ENCODE results near the gene BCAS3. TPM values are rescaled to one million over a fixed set of nuclear protein-coding genes. Genes with fewer than 3 reads are reported as not detected.
"Not testable (repeated sequence)": the region's sequence is repeated elsewhere in the genome, so short reads cannot be mapped to it uniquely, and the experiment has no call there.

The BCAS3 gene
- total RNA-seq, 1 donor from 2014 or later: 12.5 TPM

DNA sequence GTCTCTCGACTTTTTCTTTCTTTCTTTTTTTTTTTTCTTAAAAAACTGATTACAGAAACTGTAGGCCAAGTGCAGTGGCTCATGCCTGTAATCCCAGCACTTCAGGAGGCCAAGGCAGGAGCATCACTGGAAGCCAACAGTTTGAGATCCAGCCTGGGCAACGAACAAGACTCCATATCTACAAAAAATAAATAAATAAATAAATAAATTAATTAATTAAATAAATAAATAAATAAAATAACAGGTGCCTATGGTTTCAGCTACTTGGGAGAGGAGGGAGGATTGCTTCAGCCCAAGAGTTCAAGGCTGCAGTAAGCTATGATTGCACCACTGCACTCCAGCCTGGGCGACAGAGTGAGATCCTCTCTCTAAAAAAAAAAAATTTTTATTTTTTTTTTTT lies 679.4 kb downstream of the BCAS3 start:
- intact Hi-C loops (cut with micrococcal nuclease): not testable (repeated sequence)

DNA sequence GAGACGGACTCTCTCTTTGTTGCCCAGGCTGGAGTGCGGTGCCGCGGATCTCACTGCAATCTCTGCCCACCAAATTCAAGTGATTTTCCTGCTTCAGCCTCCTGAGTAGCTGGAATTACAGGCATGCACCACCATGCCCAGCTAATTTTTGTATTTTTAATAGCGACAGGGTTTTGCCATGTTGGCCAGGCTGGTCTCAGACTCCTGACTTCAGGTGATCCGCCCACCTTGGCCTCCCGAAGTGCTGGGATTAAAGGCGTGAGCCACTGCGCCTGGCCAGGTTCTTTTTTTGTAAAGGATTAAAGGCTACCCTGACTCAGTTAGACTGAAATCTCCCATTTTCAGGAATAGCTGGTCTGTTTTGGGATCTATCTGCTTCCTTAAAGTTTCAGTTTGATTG lies 681.9 kb downstream of the BCAS3 start:
- intact Hi-C loops (cut with micrococcal nuclease): loop anchor here (1.0 kb wide), 1 partner anchor 357 kb away; no protein-coding TSS in a partner anchor

- intact Hi-C loops (cut with micrococcal nuclease): no loop called here
These were observed 682.8 kb downstream of the BCAS3 start for GRCh38 chr17:61360318-61360943.

DNA sequence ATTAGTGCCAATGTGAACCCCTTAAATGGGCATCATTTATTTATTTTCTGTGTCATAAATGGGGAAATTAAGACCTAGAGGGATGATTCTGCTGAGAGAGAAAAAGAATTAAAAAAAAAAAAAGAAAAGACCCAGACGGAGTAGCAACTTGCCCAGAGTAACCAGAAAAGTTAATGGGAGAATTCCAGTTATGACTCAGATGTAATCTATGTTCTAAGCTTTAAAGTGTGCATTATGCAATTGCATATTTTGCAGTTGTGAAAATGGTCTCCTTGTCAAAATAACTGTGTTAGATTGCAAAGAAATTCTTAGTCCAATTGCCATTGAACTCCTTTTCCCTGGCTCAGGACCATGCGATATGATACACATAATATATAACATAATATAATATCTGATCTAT lies 683.4 kb downstream of the BCAS3 start:
- intact Hi-C loops (cut with micrococcal nuclease): no loop called here

DNA sequence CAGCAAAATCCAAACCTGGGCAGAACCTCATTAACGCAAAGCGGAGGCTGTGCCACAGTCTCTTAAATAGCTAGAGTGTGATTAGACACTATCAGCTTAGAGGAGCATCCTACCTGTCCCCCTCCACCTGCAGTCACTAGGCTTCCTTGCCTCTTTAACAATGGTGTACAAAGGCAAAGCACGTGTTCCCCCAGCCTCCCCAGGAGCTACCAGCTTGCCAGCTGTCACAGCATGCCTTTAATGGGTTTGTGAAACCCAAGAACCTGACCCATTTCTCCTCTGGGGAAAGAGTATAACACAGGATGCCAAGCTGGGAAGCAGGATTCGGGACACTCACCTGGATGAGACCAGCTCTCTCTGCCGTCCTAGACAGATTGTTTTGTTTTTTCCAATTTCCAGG lies 684.7 kb downstream of the BCAS3 start:
- intact Hi-C loops (cut with micrococcal nuclease): no loop called here

- intact Hi-C loops (cut with micrococcal nuclease): no loop called here
These were observed 685.4 kb downstream of the BCAS3 start for GRCh38 chr17:61362852-61363600.

DNA sequence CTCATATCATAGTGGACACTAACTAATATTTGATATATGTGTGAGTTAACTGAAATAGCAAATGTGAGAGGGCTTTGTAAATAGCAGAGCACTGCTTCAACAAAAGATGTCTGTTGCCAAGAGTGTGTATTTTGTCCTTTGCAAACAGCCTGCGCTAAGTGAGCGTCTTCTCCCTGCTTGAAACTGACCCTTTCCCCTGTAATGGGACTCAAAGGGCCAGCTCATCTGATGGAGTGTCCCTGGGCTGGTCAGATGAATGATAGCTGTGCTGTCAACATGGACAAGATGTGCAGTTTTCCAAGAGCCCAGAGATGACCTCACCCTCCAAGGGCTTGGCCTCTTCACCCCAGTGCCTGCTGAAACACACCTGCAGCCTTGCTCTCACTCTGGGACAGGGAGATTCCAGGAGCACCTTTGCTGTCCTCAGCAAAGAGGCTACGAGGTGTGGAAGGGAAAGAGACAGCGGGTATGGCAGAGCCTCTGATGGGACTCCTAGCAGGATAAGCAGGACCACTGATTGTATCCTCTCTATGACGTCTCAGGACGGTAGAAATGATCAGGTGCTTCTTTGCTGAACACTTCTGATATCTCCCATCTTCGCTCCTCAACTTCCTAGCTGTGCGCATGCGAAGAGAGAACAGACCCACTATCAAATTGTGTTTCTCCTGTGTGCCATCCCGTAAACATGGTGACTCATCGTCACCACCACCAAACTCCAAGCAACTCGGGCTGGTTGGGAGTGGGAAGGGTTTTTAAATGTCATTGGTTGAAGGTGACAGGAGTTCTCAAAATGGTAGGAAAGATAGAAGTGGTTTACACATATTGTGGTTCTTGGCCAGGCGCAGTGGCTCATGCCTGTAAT lies 686.2 kb downstream of the BCAS3 start:
- intact Hi-C loops (cut with micrococcal nuclease): no loop called here

DNA sequence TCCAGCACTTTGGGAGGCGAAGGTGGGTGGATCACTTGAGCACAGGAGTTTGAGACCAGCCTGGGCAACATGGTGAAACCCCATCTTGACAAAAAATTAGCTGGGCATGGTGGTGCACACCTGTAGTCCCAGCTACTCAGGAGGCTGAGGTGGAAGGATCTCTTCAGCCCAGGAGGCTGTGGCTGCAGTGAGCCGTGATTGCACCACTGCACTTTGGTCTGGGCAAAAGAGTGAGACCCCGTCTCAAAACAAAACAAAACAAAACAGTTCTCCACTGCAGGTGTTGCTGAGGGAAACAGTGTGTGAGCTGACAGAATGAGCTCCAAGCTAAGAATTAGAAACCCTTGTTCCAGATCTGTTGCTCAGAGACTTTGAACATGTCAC lies 686.8 kb downstream of the BCAS3 start:
- intact Hi-C loops (cut with micrococcal nuclease): no loop called here

GRCh38 chr17:61366076-61366714 lies 688.5 kb downstream of the BCAS3 start:
- intact Hi-C loops (cut with micrococcal nuclease): no loop called here

DNA sequence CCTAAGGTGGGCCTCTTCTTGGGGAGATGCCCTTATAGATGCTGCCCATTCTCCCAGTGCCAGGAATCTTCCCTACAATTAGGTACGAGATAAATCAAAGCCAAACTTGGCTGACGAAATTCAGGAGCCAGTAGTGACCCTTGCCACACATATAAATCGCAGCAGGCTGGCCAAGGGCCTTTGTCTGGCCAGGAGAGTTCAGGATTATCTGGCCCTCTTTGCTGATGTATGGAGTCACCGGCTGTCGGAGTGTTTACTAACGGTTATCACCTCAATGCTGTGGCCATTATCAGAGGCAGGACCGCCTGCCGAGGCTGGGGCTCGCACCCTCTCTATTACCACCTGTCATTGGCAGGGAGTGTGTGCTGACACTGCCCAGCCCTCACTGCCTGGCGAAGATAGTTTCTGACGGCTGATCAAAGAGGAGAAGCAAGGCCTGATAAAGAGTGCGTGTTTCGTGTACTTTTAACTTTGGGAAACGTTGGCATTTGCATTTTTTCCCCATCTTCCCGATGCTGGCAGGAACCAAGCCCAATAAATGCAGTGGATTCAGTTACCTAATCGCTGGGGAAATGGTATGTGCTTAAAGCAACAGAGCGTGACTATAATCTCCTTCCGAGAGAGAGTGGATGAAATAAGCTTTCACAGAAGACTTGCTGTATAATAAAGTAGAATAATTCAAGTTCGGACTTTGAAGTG lies 689.2 kb downstream of the BCAS3 start:
- intact Hi-C loops (cut with micrococcal nuclease): no loop called here

DNA sequence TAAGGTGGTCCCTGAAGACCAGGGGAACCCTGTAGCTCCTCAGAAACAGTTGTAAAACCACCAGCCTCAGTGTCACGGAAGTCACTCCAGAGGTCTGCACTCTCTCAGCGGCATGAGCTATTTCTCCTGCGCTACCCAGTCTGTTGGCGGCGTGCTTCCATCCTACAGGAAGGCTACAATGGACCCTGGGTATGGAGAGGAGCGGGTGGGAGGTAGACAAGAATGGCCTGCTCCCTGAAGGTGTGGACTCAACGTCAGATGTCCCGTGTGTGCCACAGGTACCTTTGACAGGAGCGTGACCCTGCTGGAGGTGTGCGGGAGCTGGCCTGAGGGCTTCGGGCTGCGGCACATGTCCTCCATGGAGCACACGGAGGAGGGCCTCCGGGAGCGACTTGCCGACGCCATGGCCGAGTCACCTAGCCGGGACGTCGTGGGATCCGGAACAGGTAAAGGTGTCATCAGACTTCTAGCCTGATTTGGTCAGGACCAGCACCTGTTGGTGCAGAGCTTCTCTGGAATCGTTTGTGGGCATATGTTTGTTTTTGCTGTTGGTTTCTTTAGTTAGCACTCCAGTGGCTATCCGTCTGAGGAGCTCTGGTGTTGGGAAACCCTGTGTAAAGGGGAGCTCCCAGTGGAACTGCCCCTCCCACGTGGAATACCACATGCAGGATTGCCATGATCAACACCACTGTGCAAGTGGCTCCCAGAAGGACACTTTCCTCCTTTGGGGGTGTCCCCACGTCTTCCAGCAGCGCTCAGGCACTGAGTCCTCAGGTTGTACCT lies 690.6 kb downstream of the BCAS3 start:
- intact Hi-C loops (cut with micrococcal nuclease): no loop called here

- intact Hi-C loops (cut with micrococcal nuclease): no loop called here
These were observed 691.3 kb downstream of the BCAS3 start for GRCh38 chr17:61368832-61369450.

DNA sequence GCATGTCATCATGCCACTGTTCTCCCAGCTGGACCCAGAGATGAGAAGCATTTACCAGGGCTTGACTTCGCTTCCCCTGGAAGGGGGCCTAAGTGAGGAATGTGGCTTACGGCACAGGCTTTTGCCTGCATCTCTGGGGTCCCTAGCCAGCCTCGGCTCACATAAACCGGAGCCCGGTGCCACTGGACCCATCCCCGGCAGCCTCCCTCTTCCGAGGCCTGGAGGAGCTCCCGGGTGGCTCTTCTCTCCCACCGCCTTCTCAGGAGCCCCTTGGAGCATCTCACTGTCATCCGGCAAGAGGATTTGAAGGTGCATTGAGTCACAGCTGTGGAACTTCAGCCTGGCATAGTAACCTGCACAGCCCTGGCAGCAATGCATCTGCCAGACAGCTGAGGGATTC lies 692.1 kb downstream of the BCAS3 start:
- intact Hi-C loops (cut with micrococcal nuclease): no loop called here

- intact Hi-C loops (cut with micrococcal nuclease): no loop called here
These were observed 693.5 kb downstream of the BCAS3 start for GRCh38 chr17:61371179-61371578.

GRCh38 chr17:61371606-61372005 lies 694.0 kb downstream of the BCAS3 start:
- intact Hi-C loops (cut with micrococcal nuclease): no loop called here

DNA sequence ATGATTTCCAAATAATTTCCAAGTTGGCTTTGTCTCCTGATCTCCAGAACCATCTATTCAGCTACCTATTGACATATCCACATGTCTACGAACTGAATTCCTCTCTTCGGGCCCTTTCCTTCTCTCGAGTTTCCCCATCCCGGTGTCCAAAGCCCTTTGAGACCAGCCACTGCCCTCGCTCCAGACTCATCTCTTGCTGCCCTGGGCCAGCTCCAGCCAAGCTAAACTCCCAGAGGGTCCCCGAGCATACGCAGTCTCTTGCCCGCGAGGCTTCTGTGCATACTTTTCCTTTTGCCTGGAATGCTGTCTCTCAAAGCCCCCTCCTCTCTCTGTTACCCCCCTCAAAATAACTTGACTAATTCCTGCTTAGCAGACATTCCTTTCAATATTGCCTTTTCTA lies 694.8 kb downstream of the BCAS3 start:
- intact Hi-C loops (cut with micrococcal nuclease): no loop called here

DNA sequence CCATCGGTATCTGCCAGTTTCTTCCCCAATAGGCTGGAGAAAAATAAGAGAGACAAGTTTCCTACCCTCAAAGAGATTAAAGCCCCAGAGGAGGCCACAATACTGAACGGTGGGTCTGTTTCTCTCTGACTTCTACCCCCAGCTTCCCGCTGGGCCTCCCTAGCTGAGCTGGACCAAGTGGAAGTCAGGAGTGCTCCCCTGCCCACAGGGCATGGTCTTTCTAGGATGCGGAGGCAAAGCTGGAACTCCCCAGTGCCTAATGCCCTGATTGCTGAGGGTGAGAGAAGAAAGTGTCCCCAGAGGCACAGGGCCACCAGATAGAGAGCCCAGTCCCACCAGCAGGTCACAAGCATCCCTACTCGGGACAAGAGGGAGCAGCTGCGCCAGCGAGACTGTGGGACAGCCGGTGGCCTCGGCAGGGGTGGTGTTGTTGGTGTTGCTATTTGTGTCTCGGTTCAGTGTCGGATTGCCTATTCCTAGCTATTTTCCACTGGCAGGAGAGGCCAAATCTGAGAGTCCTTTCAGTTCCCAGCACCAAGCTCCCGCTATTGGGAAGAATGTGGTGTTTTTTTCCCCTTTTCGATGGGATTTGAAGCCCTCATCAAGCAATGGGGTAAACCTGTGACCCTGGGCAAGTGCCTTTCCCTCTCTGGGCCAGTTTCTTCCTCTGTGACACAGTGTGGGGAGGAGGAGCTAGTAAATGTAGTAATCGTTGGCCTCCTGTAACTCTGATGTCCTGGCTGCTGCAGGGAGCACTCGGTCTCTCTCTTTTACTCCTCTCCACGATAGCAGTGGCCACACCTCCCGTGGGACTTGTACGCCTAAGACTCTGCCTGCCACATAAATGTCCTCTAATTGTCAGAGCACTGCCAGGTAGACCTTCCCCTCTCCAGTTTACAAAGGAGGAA lies 699.5 kb downstream of the BCAS3 start:
- intact Hi-C loops (cut with micrococcal nuclease): no loop called here

DNA sequence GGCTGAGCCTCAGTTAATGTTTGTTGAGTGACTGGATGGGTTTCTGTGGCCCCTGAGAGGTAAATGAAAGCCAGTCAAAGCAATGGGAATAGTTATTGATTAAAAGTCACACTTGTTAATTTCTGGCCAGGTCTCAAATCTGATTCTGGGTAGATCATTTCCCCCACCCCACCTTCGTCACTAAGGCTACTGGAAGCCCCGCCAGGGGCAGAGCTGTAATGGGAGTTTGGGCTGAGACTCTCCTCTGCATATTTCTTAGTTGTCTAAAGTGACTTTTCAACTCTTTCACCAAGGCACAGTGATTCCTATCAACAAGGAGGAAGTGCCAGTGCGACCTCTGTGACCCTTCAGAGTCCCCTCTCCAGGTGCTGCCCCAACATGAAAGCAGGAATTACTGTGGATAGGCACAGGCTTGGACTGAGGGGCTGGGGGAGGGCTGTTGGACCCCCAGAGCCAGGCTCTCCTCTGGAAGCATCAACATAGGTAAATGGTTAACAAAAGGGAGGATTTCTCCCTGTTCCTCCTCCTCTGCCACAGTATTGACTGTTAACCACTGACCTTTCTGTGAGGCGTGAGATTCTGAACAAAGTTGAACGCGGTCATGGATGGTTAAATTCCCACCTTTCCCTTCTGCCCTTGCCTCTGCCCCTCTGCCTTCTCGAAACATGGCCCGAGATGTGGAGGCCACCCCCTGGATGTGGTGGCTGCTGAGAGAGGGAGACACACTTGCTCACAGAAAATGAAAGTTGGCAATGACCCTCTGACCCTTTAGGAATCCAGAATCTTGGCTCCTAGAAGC lies 701.2 kb downstream of the BCAS3 start:
- intact Hi-C loops (cut with micrococcal nuclease): no loop called here

Data from T-helper 2 cell treated with Interferon-gamma antibody and Interleukin-4, amounts not matched to agents 100 ng/mL and 5 ng/mL, for 36 hours (primary cell).